ENCODE measurements around the gene SLC35F3. TPM values are rescaled to one million over a fixed set of nuclear protein-coding genes. Genes with fewer than 3 reads are reported as not detected.

Gene SLC35F3
- total and polyA plus RNA-seq, 2 experiments from 2014 or later, result 1.0 to 3.2 TPM

DNA sequence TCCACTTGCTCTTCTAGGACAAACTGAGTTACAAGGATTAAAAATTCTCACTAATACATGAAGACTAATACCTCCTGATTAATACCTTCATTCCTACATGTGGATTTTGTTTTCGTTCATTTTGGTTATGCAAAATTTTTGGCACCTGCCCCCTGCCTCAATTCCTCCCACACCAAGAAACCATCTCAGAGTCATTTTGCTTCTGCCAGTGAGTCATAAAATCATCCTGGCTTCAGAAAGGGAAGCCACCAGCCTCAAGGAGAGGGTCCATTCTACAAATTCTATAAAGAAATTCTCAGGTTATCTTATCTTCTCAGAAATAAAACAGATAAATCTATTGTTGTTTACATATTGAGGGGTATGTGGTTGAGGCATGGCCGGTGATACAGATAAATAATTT lies 365.6 kb downstream of the SLC35F3 start:
- peaks cover 13% of the 10 kb centered on the region; the same call in 1 of the 3 replicates for H3K9me3 Mint-ChIP-seq
- H3K27me3 Mint-ChIP-seq (ENCODE audit: insufficient read depth, low read depth, poor library complexity), result peaks cover 1% of the 10 kb centered on the region

GRCh38 chr1:234270581-234271242 lies 366.2 kb downstream of the SLC35F3 start:
- H3K27ac ChIP-seq (ENCODE audit: low read depth), result no peak overlapping the region
- H3K36me3 ChIP-seq (ENCODE audit: insufficient read depth), result no peaks in the 10 kb centered on the region
- TF ChIP-seq STAT1 (IDR thresholded peaks at IDR 0.05; ENCODE audit: unreplicated experiment) (no peak), ZNF331 (CRISPR knock-in tag; IDR thresholded peaks at IDR 0.05; ENCODE audit: low read depth) (no peak), CREB1 (CRISPR knock-in tag; IDR thresholded peaks at IDR 0.05; ENCODE audit: low read depth) (no peak), JUNB (IDR thresholded peaks at IDR 0.05; ENCODE audit: unreplicated experiment) (no peak), POLR2AphosphoS5 (IDR thresholded peaks at IDR 0.05; ENCODE audit: low read depth) (no peak)
- no peak overlapping the region for H3K4me3 Mint-ChIP-seq
- no peaks in the 10 kb centered on the region for H3F3A ChIP-seq (replicated peaks; ENCODE audit: low read depth)
- no peak overlapping the region for H2AFZ ChIP-seq
- no peaks in the 10 kb centered on the region for H3K79me2 ChIP-seq (replicated peaks; ENCODE audit: insufficient read depth)
- no peak overlapping the region for H3K4me2 ChIP-seq
- H3K27me3 ChIP-seq (ENCODE audit: insufficient read depth), result no peaks in the 10 kb centered on the region
- ATAC-seq (no peak), DNase-seq (ENCODE audit: low spot score) (no peak)
- no peaks in the 10 kb centered on the region for H3K9me2 ChIP-seq (ENCODE audit: insufficient read depth)
- no peak overlapping the region for H3K4me3 ChIP-seq
- no peaks in the 10 kb centered on the region for H3K4me1 Mint-ChIP-seq
- peaks cover 1% of the 10 kb centered on the region for H3K27me3 Mint-ChIP-seq (ENCODE audit: insufficient read depth, low read depth, poor library complexity)
- no peak overlapping the region for H3K27ac Mint-ChIP-seq
- H3K4me1 ChIP-seq (ENCODE audit: insufficient read depth), result no peaks in the 10 kb centered on the region
- no peaks in the 10 kb centered on the region for H4K20me1 ChIP-seq (replicated peaks; ENCODE audit: insufficient read depth)
- no peaks in the 10 kb centered on the region for H3K36me3 Mint-ChIP-seq (ENCODE audit: low read depth)
- H3K9me3 Mint-ChIP-seq, result peaks cover 13% of the 10 kb centered on the region; the same call in 1 of the 3 replicates

More for the DNA sequence above, 365.6 kb downstream of the SLC35F3 start:
- Histone ChIP-seq H3K79me2 (replicated peaks; ENCODE audit: insufficient read depth) (no peaks in the 10 kb centered on the region), H3K4me2 (no peak overlapping the region), H3K27ac (ENCODE audit: low read depth) (no peak overlapping the region), H4K20me1 (replicated peaks; ENCODE audit: insufficient read depth) (no peaks in the 10 kb centered on the region), H3K36me3 (ENCODE audit: insufficient read depth) (no peaks in the 10 kb centered on the region), H3K4me1 (ENCODE audit: insufficient read depth) (no peaks in the 10 kb centered on the region), H3K9me2 (ENCODE audit: insufficient read depth) (no peaks in the 10 kb centered on the region), H3K27me3 (ENCODE audit: insufficient read depth) (no peaks in the 10 kb centered on the region), H2AFZ (no peak overlapping the region), H3F3A (replicated peaks; ENCODE audit: low read depth) (no peaks in the 10 kb centered on the region), H3K4me3 (no peak overlapping the region)
- ATAC-seq, result no peak
- Mint-ChIP-seq H3K4me3 (no peak overlapping the region), H3K27ac (no peak overlapping the region), H3K36me3 (ENCODE audit: low read depth) (no peaks in the 10 kb centered on the region), H3K4me1 (no peaks in the 10 kb centered on the region)
- TF ChIP-seq, protein P1, sequence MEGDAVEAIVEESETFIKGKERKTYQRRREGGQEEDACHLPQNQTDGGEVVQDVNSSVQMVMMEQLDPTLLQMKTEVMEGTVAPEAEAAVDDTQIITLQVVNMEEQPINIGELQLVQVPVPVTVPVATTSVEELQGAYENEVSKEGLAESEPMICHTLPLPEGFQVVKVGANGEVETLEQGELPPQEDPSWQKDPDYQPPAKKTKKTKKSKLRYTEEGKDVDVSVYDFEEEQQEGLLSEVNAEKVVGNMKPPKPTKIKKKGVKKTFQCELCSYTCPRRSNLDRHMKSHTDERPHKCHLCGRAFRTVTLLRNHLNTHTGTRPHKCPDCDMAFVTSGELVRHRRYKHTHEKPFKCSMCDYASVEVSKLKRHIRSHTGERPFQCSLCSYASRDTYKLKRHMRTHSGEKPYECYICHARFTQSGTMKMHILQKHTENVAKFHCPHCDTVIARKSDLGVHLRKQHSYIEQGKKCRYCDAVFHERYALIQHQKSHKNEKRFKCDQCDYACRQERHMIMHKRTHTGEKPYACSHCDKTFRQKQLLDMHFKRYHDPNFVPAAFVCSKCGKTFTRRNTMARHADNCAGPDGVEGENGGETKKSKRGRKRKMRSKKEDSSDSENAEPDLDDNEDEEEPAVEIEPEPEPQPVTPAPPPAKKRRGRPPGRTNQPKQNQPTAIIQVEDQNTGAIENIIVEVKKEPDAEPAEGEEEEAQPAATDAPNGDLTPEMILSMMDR (conservative IDR thresholded peaks at IDR 0.05; ENCODE audit: low read depth in 2 of 2), result no peak
- DNase-seq (ENCODE audit: low spot score), result no peak

DNA sequence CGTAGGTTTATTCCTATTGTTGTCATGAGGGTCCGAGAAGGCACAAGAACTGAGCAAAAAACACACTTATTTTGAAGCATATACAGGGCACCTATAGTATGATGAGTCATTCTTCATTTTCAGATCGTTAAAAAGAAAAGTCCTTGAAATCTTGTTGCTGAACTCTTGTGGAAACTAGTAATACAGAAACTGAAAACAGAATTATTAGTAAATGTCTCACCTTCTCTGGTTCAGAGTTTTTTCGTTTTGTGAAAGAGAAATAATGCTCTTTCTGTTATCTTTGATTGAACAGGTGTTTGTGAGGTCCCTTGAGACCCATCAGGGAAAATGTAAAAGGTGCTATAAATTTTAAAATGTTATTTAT lies 366.7 kb downstream of the SLC35F3 start:
- Histone ChIP-seq H3K36me3 (ENCODE audit: insufficient read depth) (no peaks in the 10 kb centered on the region), H3K4me1 (ENCODE audit: insufficient read depth) (no peaks in the 10 kb centered on the region), H2AFZ (no peak overlapping the region), H3K27me3 (ENCODE audit: insufficient read depth) (no peaks in the 10 kb centered on the region), H3F3A (replicated peaks; ENCODE audit: low read depth) (no peaks in the 10 kb centered on the region), H3K27ac (ENCODE audit: low read depth) (no peak overlapping the region), H3K4me3 (no peak overlapping the region), H3K79me2 (replicated peaks; ENCODE audit: insufficient read depth) (no peaks in the 10 kb centered on the region), H4K20me1 (replicated peaks; ENCODE audit: insufficient read depth) (no peaks in the 10 kb centered on the region), H3K4me2 (no peak overlapping the region), H3K9me2 (ENCODE audit: insufficient read depth) (no peaks in the 10 kb centered on the region)
- Mint-ChIP-seq H3K4me3 (no peak overlapping the region), H3K4me1 (no peaks in the 10 kb centered on the region), H3K27ac (no peak overlapping the region), H3K9me3 (peaks cover 13% of the 10 kb centered on the region; the same call in 1 of the 3 replicates), H3K27me3 (ENCODE audit: insufficient read depth, low read depth, poor library complexity) (no peaks in the 10 kb centered on the region), H3K36me3 (ENCODE audit: low read depth) (no peaks in the 10 kb centered on the region)
- DNase-seq (ENCODE audit: low spot score) (no peak), ATAC-seq (no peak)
- TF ChIP-seq, protein P1 (conservative IDR thresholded peaks at IDR 0.05; ENCODE audit: low read depth in 2 of 2), result no peak
- TF ChIP-seq REST (IDR thresholded peaks at IDR 0.05; ENCODE audit: unreplicated experiment) (no peak), JUNB (IDR thresholded peaks at IDR 0.05; ENCODE audit: unreplicated experiment) (no peak)
